Aorta (tissue), 5 donors: ENCODE data around the gene ELMO2. TPM values are rescaled to one million over a fixed set of nuclear protein-coding genes. Genes with fewer than 3 reads are reported as not detected.
"Not testable (repeated sequence)": the region's sequence is repeated elsewhere in the genome, so short reads cannot be mapped to it uniquely, and the experiment has no call there.

Experiments used
- ATAC-seq: fragments of 200-7000 bp; cut with Tn5 transposase; one replicate; pipeline ENCODE4 v1.9.1; 2022; ENCODE audit warnings: moderate library complexity; ENCODE audit not compliant: low FRiP score
- DNase-seq, 2 donors: peaks; one replicate each; pipeline ENCODE4 v3.0.0-alpha.2; 2020
- H3K27ac ChIP-seq, 2 donors: one replicate each; pipeline ENCODE4 v1.5.1; 2013; ENCODE audit warnings: low read length in 2 of 2, mild to moderate bottlenecking in 2 of 2, moderate library complexity in 2 of 2, control low read depth in 1 of 2, inconsistent platforms in 1 of 2, low read depth in 1 of 2
- H3K27me3 ChIP-seq, 2 donors: one replicate each; pipeline ENCODE4 v1.6.1; 2013; ENCODE audit warnings: control low read depth in 1 of 2, low read length in 1 of 2, mild to moderate bottlenecking in 1 of 2, moderate library complexity in 1 of 2; ENCODE audit not compliant: insufficient read depth in 2 of 2, control insufficient read depth in 1 of 2
- H3K36me3 ChIP-seq, 2 donors: one replicate each; pipeline ENCODE4 v1.6.1; 2013; ENCODE audit warnings: control low read depth in 1 of 2, low read length in 1 of 2, mild to moderate bottlenecking in 1 of 2; ENCODE audit not compliant: insufficient read depth in 2 of 2, control insufficient read depth in 1 of 2
- H3K4me1 ChIP-seq, 2 donors: one replicate each; pipeline ENCODE4 v1.6.1; 2013; ENCODE audit warnings: low read length in 2 of 2, control low read depth in 1 of 2, mild to moderate bottlenecking in 1 of 2, moderate library complexity in 1 of 2; ENCODE audit not compliant: insufficient read depth in 2 of 2, control insufficient read depth in 1 of 2
- H3K4me3 ChIP-seq, 2 donors: one replicate each; pipeline ENCODE4 v1.5.1; 2013; ENCODE audit warnings: low read length in 2 of 2, control low read depth in 1 of 2, mild to moderate bottlenecking in 1 of 2
- H3K9me3 ChIP-seq: one replicate; pipeline ENCODE4 v1.6.1; 2013; ENCODE audit warnings: mild to moderate bottlenecking, low read length; ENCODE audit not compliant: control insufficient read depth
- WGBS, 2 donors: extraction: QIAGEN DNeasy Blood & Tissue Kit; methylation state at CpG; one replicate each; pipeline ENCODE4 v1.1.7; 2013; 5-methylcytosine and 5-hydroxymethylcytosine counted together
- intact Hi-C, 2 donors: fragments of 100-400 bp; cut with DNase I; formaldehyde crosslinking; loops; one replicate each; pipeline versions ENCODE4 v1.14.2 to v1.15.0; 2022
- polyA plus RNA-seq, 2 donors: library from polyadenylated mRNA; stranded (reverse); fragments of 200-250 nt; gene quantifications; one replicate each; pipeline ENCODE4 v1.2.3, GENCODE V29; 2013
- total RNA-seq, 2 donors: library from RNA; stranded (reverse); fragmentation: NEBNext Ultra II Directional; extraction: Animal tissue kit (Norgen Biotek cat#: 25700); gene quantifications; one replicate each; pipeline ENCODE4 v1.2.1, GENCODE V29; 2021
- donor health status: healthy with polysubstance abuse.
- donor health status: Bipolar disorder and iron deficiency.
- donor health status: DM: no; HTN: no; CAD: no.
- donor health status: DM: no; HTN: no; CAD: no.
- donor health status: DM: yes; HTN: yes; CAD: no.

Gene ELMO2
- total and polyA plus RNA-seq, 4 donors, result 19.3 to 51.6 (median 35.8) TPM

GRCh38 chr20:46399401-46399800 is 7.0 kb downstream of the ELMO2 start:
- WGBS, 2 donors, result 60 to 67% methylated on average over 3 of the region's 3 CpGs
- intact Hi-C loops, result no loop called here

GRCh38 chr20:46398963-46399362 is 7.5 kb downstream of the ELMO2 start:
- ATAC-seq (no peak), DNase-seq (no peak)
- H3K9me3 ChIP-seq, result no peaks in the 10 kb centered on the region
- no peak overlapping the region for H3K4me3 ChIP-seq
- peaks cover 3% of the 10 kb centered on the region in 2 donors for H3K36me3 ChIP-seq
- intact Hi-C loops, result no loop called here
- peaks cover 3 to 8% of the 10 kb centered on the region in 2 donors for H3K4me1 ChIP-seq
- H3K27ac ChIP-seq, result peak overlapping the region in 1 of 2 donors; percentile 63
- no peaks in the 10 kb centered on the region for H3K27me3 ChIP-seq
- 83 to 84% methylated on average over 3 of the region's 3 CpGs for WGBS, 2 donors

More at GRCh38 chr20:46399401-46399800, 7.0 kb downstream of the ELMO2 start:
- Histone ChIP-seq H3K27me3 (no peaks in the 10 kb centered on the region), H3K4me3 (no peak overlapping the region), H3K27ac (peak overlapping the region; percentile 27 to 63), H3K36me3 (peaks cover 0 to 3% of the 10 kb centered on the region in 2 donors), H3K9me3 (no peaks in the 10 kb centered on the region), H3K4me1 (peaks cover 3 to 8% of the 10 kb centered on the region in 2 donors)
- DNase-seq, result no peak
- ATAC-seq, result no peak

- no peak for DNase-seq
- no peak for ATAC-seq
- no peaks in the 10 kb centered on the region for H3K9me3 ChIP-seq
- H3K27me3 ChIP-seq, result no peaks in the 10 kb centered on the region
- peaks cover 2 to 3% of the 10 kb centered on the region in 2 donors for H3K4me1 ChIP-seq
- no peak overlapping the region for H3K4me3 ChIP-seq
- peaks cover 10 to 12% of the 10 kb centered on the region in 2 donors for H3K36me3 ChIP-seq
- H3K27ac ChIP-seq, result no peak overlapping the region
- 41 to 43% methylated on average over 7 of the region's 7 CpGs for WGBS, 2 donors
- intact Hi-C loops, result no loop called here
Measured at GRCh38 chr20:46396052-46396740, 10.2 kb downstream of the ELMO2 start.

- H3K4me3 ChIP-seq, result no peak overlapping the region
- no peaks in the 10 kb centered on the region for H3K27me3 ChIP-seq
- no peaks in the 10 kb centered on the region for H3K9me3 ChIP-seq
- no peak for DNase-seq
- ATAC-seq, result no peak
- H3K4me1 ChIP-seq, result no peaks in the 10 kb centered on the region
- intact Hi-C loops, result no loop called here
- peaks cover 10 to 18% of the 10 kb centered on the region in 2 donors for H3K36me3 ChIP-seq
- H3K27ac ChIP-seq, result peak overlapping the region in 1 of 2 donors; percentile 39
- 61 to 66% methylated on average over 11 of the region's 11 CpGs for WGBS, 2 donors
Measured at GRCh38 chr20:46394872-46395760, 11.3 kb downstream of the ELMO2 start.

- Histone ChIP-seq H3K4me1 (no peaks in the 10 kb centered on the region), H3K36me3 (peaks cover 10 to 18% of the 10 kb centered on the region in 2 donors), H3K27me3 (no peaks in the 10 kb centered on the region), H3K27ac (no peak overlapping the region), H3K9me3 (no peaks in the 10 kb centered on the region), H3K4me3 (no peak overlapping the region)
- ATAC-seq, result no peak
- intact Hi-C loops, result no loop called here
- WGBS, 2 donors, result 68 to 70% methylated on average over 6 of the region's 6 CpGs
- no peak for DNase-seq
Measured at GRCh38 chr20:46393967-46394366, 12.4 kb downstream of the ELMO2 start.

- Histone ChIP-seq H3K9me3 (no peaks in the 10 kb centered on the region), H3K4me1 (no peaks in the 10 kb centered on the region), H3K4me3 (no peak overlapping the region), H3K36me3 (peaks cover 22 to 24% of the 10 kb centered on the region in 2 donors), H3K27ac (no peak overlapping the region), H3K27me3 (no peaks in the 10 kb centered on the region)
- DNase-seq (no peak), ATAC-seq (no peak)
- intact Hi-C loops, result no loop called here
- 81 to 87% methylated on average over 10 of the region's 10 CpGs for WGBS, 2 donors
Measured at GRCh38 chr20:46388937-46389336, 17.5 kb downstream of the ELMO2 start.

GRCh38 chr20:46388201-46388836 is 18.1 kb downstream of the ELMO2 start:
- no peaks in the 10 kb centered on the region for H3K4me1 ChIP-seq

GRCh38 chr20:46387054-46387453 is 19.4 kb downstream of the ELMO2 start:
- H3K9me3 ChIP-seq, H3K27me3 ChIP-seq, ATAC-seq, intact Hi-C loops, DNase-seq, H3K4me3 ChIP-seq, H3K4me1 ChIP-seq, H3K27ac ChIP-seq: not testable (repeated sequence)
- 86 to 90% methylated on average over 3 of the region's 3 CpGs for WGBS, 2 donors
- peaks cover 16 to 19% of the 10 kb centered on the region in 2 donors for H3K36me3 ChIP-seq

More at GRCh38 chr20:46388201-46388836, 18.1 kb downstream of the ELMO2 start:
- Histone ChIP-seq H3K4me3 (no peak overlapping the region), H3K9me3 (no peaks in the 10 kb centered on the region), H3K27me3 (no peaks in the 10 kb centered on the region), H3K36me3 (peaks cover 17 to 24% of the 10 kb centered on the region in 2 donors), H3K27ac (no peak overlapping the region)
- DNase-seq, result no peak
- intact Hi-C loops, result no loop called here
- no peak for ATAC-seq
- WGBS, 2 donors, result 79 to 80% methylated on average over 5 of the region's 5 CpGs
